Activated T-cell treated with anti-CD3 and anti-CD28 coated beads, Interleukin-2, amount 50 U/mL, for 4 hours (primary cell): Measurements from ENCODE around the gene TADA2B. TPM values are rescaled to one million over a fixed set of nuclear protein-coding genes. Genes with fewer than 3 reads are reported as not detected.

Experiments
- ATAC-seq, 2 donors: fragments of 200-7000 bp; cut with Tn5 transposase; one replicate each; pipeline ENCODE4 v1.10.0; 2021
- DNase-seq: peaks from one replicate; pipeline ENCODE4 v3.0.0-alpha.2; 2020
- H3K27me3 Mint-ChIP-seq: one replicate; pipeline ENCODE4 v1.8.0; 2021; ENCODE audit warnings: low read depth, mixed read lengths
- H3K36me3 Mint-ChIP-seq: one replicate; pipeline ENCODE4 v1.8.0; 2022; ENCODE audit warnings: mixed read lengths; ENCODE audit not compliant: insufficient read depth
- H3K4me1 Mint-ChIP-seq: one replicate; pipeline ENCODE4 v1.8.0; 2021; ENCODE audit warnings: low read depth, mixed read lengths
- H3K4me3 Mint-ChIP-seq: one replicate; pipeline ENCODE4 v1.8.0; 2021; ENCODE audit warnings: mild to moderate bottlenecking, moderate library complexity, mixed read lengths
- H3K9me3 Mint-ChIP-seq: one replicate; pipeline ENCODE4 v1.8.0; 2021; ENCODE audit warnings: mixed read lengths
- total RNA-seq, 3 donors: library from RNA; stranded (reverse); gene quantifications; one replicate each; pipeline ENCODE4 v1.2.1, GENCODE V29; 2021

The TADA2B gene
- total RNA-seq, 3 donors from 2014 or later, result 16.9 to 21.3 (median 17.0) TPM

DNA sequence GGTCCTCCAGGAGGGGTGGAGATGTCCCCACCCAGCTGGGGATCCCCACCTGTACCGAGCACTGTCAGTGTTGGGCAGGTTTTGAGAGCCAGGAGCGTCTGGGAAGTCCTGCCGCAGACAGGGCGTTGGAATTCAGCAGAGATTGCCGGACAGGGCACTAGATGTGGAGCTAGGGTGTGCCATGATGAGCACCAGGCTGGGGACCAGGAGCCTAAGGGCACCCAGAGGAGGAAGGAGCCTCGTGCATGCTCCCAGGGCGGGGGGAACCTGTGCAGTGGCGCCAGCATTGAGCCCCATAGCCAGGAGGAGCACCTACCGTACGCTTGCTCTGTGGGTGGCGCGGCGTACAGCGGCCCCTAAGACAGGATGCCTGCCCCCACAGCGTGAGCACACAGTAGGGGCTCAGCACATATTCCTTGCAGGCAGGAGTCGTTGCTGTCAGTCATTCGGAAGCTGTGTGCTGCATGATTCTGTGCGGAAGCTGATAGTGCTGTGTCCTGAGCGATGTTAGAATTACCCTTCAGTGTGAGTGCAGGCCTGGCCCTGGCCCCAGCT, 18.8 kb upstream of the TADA2B start:
- no peak for DNase-seq
- no peak overlapping the region for H3K4me3 Mint-ChIP-seq
- H3K9me3 Mint-ChIP-seq, result no peaks in the 10 kb centered on the region
- no peak for ATAC-seq
- no peaks in the 10 kb centered on the region for H3K27me3 Mint-ChIP-seq
- peaks cover 2% of the 10 kb centered on the region for H3K4me1 Mint-ChIP-seq
- H3K36me3 Mint-ChIP-seq, result peaks cover 11% of the 10 kb centered on the region

DNA sequence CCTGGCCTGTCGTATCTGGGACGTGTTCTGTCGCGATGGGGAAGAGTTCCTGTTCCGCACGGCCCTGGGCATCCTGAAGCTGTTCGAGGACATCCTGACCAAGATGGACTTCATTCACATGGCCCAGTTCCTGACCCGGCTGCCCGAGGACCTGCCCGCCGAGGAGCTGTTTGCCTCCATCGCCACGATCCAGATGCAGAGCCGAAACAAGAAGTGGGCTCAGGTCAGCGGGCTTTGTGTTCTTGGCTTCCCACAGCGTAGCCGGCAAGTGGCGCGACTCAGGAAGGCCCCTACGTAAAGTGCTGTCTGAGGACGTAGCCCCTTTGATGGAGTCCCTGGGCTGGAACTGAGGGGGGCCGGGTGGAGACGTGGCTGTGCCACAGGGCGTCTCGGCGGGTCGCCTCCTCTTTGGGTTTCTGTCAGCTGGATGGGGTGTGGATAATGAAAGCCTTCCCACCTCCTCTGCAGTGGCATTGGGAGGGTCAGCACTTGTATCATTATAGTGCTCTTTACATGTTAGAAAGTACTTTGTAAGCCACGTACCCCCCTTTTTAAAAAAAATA, 18.1 kb upstream of the TADA2B start:
- no peak overlapping the region for H3K4me3 Mint-ChIP-seq
- ATAC-seq (no peak), DNase-seq (no peak)
- no peaks in the 10 kb centered on the region for H3K9me3 Mint-ChIP-seq
- H3K4me1 Mint-ChIP-seq, result peaks cover 2% of the 10 kb centered on the region
- H3K27me3 Mint-ChIP-seq, result no peaks in the 10 kb centered on the region
- peaks cover 11% of the 10 kb centered on the region for H3K36me3 Mint-ChIP-seq

DNA sequence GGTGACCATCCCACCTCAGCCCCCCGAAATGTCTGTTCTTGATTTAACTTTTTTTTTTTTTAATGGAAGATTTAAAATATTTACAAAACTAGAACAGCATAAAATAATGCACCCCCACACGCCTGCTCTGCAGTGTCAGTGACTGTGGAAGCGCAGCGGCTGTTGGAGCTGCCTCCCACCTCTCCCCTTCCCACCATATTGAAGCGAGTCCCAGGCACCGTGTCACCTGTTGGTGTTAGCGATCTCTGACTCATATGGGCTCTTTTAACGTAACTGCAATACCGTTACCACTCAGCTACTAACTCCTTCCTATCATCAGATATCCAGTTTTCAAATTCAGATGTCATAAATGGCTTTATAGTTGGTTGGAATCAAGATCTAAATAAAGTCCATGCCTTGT, 17.1 kb upstream of the TADA2B start:
- peaks cover 2% of the 10 kb centered on the region for H3K4me1 Mint-ChIP-seq
- peaks cover 18% of the 10 kb centered on the region for H3K36me3 Mint-ChIP-seq
- H3K9me3 Mint-ChIP-seq, result no peaks in the 10 kb centered on the region
- H3K4me3 Mint-ChIP-seq, result no peak overlapping the region
- ATAC-seq, result no peak
- no peak for DNase-seq
- no peaks in the 10 kb centered on the region for H3K27me3 Mint-ChIP-seq

DNA sequence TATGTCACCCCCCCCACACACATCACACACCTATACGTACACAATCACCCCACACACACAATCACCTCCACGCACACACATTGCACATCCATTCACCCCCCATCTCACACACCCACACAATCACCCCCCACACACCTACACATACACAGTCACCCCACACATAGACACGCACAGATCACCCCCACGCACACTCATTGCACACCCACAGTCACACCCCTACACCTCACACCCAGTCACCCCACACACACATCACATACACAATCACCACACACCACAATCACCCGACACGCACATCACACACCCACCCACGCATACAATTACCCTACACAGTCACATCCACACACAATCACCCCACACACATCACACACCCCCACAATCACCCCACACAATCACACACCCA, 15.9 kb upstream of the TADA2B start:
- Mint-ChIP-seq H3K4me1 (peaks cover 2% of the 10 kb centered on the region), H3K4me3 (no peak overlapping the region), H3K9me3 (no peaks in the 10 kb centered on the region), H3K27me3 (no peaks in the 10 kb centered on the region), H3K36me3 (peaks cover 20% of the 10 kb centered on the region)
- ATAC-seq (no peak), DNase-seq (no peak)

DNA sequence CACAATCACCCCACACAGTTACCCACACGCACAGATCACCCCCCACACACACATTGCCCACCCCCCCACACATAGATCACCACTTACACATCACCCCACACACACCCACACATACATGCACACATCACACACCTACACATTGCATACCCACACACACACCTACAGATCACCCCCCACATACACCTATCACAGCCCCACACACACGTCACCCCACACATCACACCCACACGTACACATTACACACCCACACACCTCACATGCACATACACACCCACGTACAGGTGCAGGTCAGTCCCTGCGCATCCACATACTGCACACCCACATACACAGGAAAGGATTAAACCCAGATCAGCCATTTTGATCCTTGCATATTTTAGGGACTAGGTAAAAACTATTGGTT, 15.3 kb upstream of the TADA2B start:
- H3K4me3 Mint-ChIP-seq, result no peak overlapping the region
- H3K4me1 Mint-ChIP-seq, result peaks cover 2% of the 10 kb centered on the region
- peaks cover 20% of the 10 kb centered on the region for H3K36me3 Mint-ChIP-seq
- ATAC-seq (no peak), DNase-seq (no peak)
- no peaks in the 10 kb centered on the region for H3K27me3 Mint-ChIP-seq
- no peaks in the 10 kb centered on the region for H3K9me3 Mint-ChIP-seq

DNA sequence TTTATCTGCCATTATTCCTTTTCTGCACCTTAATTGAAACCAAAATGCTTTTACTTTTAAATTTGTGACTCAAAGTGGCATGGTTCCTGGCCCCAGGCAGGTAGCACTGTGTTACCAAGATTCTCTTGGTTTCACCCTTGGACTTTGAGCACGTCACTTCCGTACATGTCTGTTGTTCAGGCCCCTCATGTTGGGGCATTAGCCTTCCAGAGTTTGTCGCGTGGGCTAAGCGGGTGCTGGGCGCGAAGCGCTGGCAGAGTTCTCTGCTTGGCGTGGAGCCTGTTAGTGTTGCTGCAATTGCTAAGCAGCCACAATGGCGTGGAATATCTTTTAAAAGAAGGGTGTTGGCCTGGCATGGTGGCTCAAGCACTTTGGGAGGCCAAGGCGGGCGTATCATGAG, 14.0 kb upstream of the TADA2B start:
- Mint-ChIP-seq H3K36me3 (peaks cover 20% of the 10 kb centered on the region), H3K4me1 (peaks cover 2% of the 10 kb centered on the region), H3K27me3 (no peaks in the 10 kb centered on the region), H3K4me3 (no peak overlapping the region), H3K9me3 (no peaks in the 10 kb centered on the region)
- no peak for ATAC-seq
- no peak for DNase-seq

DNA sequence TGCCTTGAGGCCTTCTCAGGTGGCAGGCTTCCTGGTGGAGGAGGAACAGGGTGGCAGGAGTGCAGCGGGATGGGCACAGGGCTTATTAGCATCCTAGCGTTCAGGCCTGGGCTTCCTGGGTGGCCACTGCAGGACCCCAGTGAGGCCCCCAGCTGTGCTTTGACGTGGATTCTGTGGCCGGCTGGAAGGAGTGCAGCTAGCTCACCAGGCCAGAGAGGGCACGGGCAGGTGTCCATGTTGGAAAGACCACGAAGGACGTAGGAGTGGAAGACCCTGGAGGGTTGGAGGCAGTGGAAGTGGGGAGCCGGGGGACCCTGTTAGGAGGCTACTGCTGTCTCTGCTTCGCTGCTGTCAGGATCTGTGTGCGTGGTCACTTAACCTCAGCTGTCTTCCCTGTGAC, 13.3 kb upstream of the TADA2B start:
- Mint-ChIP-seq H3K9me3 (no peaks in the 10 kb centered on the region), H3K4me3 (no peak overlapping the region), H3K4me1 (peaks cover 2% of the 10 kb centered on the region), H3K36me3 (peaks cover 17% of the 10 kb centered on the region), H3K27me3 (no peaks in the 10 kb centered on the region)
- ATAC-seq, result no peak
- DNase-seq, result no peak

DNA sequence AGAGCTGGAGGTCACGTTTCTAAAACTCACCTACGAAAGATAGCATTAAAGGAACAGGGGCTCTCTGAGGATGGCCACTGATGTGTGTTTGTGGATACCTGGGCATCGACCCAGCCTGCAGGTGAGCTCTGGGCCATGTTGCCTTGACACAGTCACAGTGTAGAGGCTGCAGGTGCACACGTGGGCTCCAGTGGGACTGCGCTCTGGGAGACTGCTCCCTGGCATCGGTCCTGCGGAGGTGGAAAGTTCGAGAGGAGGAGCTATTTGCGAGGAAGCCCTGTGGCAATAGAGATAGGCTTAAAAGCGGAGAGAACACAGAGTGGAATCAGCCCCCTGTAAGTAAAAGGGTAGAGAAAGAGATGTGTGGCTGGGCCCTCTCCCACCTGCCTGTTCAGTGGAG, 12.3 kb upstream of the TADA2B start:
- H3K9me3 Mint-ChIP-seq, result no peaks in the 10 kb centered on the region
- no peak overlapping the region for H3K4me3 Mint-ChIP-seq
- no peaks in the 10 kb centered on the region for H3K27me3 Mint-ChIP-seq
- H3K36me3 Mint-ChIP-seq, result peaks cover 17% of the 10 kb centered on the region
- ATAC-seq (no peak), DNase-seq (no peak)
- peaks cover 2% of the 10 kb centered on the region for H3K4me1 Mint-ChIP-seq

DNA sequence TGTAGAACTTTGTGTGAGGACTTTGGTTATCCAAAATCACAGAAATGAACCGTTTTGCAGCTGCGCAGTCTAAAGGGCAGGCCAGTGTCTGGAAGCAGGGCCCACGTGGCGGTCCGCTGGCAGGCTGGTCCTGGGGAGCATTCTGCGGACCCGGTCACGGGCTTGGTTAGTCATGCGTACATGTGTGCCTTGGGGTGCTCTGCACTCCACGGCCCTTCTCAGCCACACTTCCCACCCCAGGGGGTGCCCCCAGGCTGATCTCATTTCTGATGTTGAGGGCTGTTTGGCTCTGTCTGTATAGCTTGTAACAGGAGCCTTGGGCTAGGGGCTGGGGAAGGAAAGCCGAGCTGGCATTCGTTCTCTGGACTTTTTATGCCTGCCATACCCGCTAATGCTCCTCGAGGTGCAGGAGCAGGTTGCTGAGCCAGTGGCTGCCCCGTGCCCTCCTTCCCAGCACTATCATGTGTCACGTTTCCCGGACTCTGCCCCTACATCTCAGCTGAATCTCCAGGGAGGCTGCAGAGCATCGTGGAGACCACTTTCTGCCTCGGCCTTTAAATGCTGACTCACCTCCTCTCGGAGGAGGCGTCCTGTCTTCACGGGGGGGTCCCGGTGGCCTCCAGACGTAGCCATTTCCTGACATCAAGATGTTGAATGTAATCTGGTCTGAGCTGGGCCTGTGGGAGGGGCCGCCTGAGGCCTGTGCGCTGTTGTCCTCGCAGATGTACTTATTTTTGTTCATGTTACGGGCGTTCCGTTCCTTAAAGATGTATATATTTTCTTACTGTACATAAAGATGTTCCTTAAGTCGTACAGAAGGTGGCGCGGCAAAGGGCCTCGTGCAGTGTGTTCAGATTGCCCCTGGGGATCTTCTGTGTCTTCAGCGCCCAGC, 11.4 kb upstream of the TADA2B start:
- ATAC-seq, result no peak
- H3K27me3 Mint-ChIP-seq, result no peaks in the 10 kb centered on the region
- DNase-seq, result no peak
- peaks cover 14% of the 10 kb centered on the region for H3K36me3 Mint-ChIP-seq
- H3K4me1 Mint-ChIP-seq, result peaks cover 2% of the 10 kb centered on the region
- H3K4me3 Mint-ChIP-seq, result no peak overlapping the region
- no peaks in the 10 kb centered on the region for H3K9me3 Mint-ChIP-seq

DNA sequence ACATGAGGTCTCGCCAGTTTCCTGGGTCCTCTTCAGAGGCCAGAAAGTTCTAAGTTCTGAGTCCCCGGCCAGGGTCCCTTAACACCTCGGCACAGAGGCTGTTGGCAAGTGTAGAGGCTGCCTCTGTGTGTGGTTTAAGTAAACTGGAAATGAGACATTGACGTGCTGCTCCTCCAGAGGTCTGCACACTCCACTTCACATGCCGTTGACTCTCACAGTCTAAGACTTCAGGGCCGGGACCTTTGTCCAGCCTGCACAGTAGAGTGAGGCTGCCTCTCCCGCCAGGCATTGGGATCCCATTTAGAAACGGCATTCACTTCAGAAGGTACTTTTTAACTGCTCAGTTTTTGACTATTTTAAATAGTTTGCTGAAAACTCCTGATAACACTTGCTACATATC, 10.6 kb upstream of the TADA2B start:
- H3K36me3 Mint-ChIP-seq, result peaks cover 14% of the 10 kb centered on the region
- peaks cover 8% of the 10 kb centered on the region for H3K4me1 Mint-ChIP-seq
- DNase-seq (no peak), ATAC-seq (no peak)
- no peaks in the 10 kb centered on the region for H3K9me3 Mint-ChIP-seq
- no peak overlapping the region for H3K4me3 Mint-ChIP-seq
- H3K27me3 Mint-ChIP-seq, result no peaks in the 10 kb centered on the region

DNA sequence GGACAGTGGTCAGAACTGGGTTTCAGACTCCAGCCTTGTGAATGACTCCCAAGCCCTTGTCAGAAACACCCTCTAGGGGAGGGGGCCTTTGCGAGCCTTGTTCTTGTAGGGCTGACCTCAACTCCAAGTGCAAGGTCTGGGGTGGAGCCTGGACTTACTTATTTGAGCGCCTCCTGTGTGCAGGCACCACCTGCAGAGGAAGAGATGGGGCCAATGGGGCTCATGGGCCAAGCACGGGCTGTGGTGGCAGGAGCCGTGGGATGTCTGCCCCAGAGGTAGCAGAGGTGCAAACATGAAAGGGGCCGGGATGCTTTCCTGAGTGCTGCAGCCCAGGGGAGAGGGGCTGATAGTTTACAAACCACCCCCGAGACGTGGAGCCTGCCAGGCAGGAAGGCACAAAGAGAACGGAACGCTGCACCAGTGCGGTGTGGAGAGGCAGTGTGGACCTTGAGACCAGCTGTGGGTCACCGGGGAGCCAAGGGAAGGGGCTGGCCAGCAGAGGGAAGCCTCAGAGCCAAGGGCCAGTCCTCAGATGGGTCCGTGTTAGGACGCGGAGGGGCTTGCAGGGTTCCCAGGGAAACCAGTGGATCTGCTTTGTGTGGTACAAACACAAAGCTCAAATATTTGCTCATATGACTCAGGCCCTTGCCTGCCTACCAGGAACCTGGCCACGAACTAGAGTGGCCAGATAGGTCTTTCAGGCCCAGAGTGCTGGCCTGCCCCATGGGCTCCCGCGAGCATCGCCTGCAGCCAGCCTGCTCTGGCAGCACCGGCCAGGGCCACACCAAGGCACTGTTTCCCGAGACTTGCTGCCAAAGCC, 8.7 kb upstream of the TADA2B start:
- ATAC-seq (no peak), DNase-seq (no peak)
- Mint-ChIP-seq H3K4me3 (no peak overlapping the region), H3K9me3 (no peaks in the 10 kb centered on the region), H3K36me3 (peaks cover 10% of the 10 kb centered on the region), H3K27me3 (no peaks in the 10 kb centered on the region), H3K4me1 (peaks cover 6% of the 10 kb centered on the region)

DNA sequence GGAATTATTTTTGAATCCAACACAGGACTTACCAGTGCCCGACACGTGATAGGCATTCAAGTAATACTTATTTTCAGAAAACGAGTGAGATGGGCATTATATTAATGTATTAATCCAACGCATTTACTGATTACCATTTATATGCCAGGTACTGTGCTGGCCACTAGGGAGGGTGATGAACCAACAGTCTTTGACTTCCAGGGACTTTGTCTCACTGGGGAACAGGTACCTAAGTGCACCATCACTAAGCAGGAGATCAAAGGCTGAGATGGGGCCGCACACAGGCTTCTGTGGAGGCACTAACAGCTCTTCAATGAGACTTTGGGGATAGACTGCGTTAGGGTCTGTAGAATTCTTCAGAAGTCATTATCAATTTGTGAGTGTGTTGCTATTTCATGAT, 5.7 kb upstream of the TADA2B start:
- Mint-ChIP-seq H3K27me3 (no peaks in the 10 kb centered on the region), H3K9me3 (no peaks in the 10 kb centered on the region), H3K36me3 (no peaks in the 10 kb centered on the region), H3K4me1 (peaks cover 13% of the 10 kb centered on the region), H3K4me3 (no peak overlapping the region)
- no peak for DNase-seq
- no peak for ATAC-seq

DNA sequence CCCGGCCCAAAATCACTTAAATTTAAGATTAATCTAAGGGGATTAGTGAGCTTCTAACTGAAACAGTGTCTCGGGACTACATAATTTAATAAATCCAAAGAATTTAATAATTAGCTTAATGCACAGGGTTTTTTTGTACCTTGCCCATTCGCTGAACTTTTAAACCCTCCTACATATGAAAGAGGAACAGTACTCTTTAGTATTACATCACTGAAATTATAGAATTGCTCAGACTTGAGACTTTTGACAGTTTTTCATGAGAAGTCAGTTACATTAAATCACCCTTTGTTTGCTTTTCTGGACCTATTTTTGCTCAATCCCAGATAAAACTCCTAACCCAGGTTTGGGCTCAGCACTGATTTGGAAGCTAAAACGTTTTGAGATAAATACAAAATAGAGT, 2.4 kb upstream of the TADA2B start:
- H3K4me1 Mint-ChIP-seq, result peaks cover 31% of the 10 kb centered on the region
- ATAC-seq (no peak), DNase-seq (no peak)
- no peaks in the 10 kb centered on the region for H3K36me3 Mint-ChIP-seq
- H3K9me3 Mint-ChIP-seq, result no peaks in the 10 kb centered on the region
- H3K27me3 Mint-ChIP-seq, result no peaks in the 10 kb centered on the region
- H3K4me3 Mint-ChIP-seq, result peak overlapping the region; percentile 14

DNA sequence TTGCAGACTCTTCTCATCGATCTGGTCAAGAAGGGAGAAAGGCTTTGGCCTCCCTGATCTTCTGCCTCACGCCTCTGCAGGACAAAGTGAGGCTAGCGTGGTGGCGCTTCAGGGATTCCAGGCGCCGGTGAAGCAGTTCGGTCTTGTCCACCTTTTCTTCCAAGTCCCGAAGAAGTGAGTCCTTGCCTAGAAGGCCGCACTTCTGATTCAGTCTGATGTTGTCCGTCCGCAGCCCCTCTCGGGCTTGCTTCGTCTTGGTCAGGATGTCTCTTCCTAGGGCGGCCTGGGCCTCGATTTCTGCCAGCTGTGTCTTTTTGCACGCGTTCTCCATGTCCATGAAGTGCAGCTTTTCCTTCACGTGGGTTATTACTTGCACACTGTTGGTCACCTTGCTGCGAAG, 1.9 kb upstream of the TADA2B start:
- H3K27me3 Mint-ChIP-seq, result no peaks in the 10 kb centered on the region
- H3K9me3 Mint-ChIP-seq, result no peaks in the 10 kb centered on the region
- peaks cover 36% of the 10 kb centered on the region for H3K4me1 Mint-ChIP-seq
- no peak overlapping the region for H3K4me3 Mint-ChIP-seq
- no peaks in the 10 kb centered on the region for H3K36me3 Mint-ChIP-seq
- no peak for ATAC-seq
- no peak for DNase-seq
